HepG2 (cell line): ENCODE results near the gene SGIP1. TPM values are rescaled to one million over a fixed set of nuclear protein-coding genes. Genes with fewer than 3 reads are reported as not detected.

Experiments
- ATAC-seq: fragments of 200-7000 bp; cut with Tn5 transposase; 3 replicates; pipeline ENCODE4 v1.9.1; 2020; ENCODE audit warnings: mild to moderate bottlenecking, moderate library complexity
- BruUV-seq: library from RNA; stranded (reverse); fragments of 400-500 nt; replicated peaks from 2 replicates; lab custom pipeline; 2021; lab: Mats Ljungman, UMichigan
- CTCF ChIA-PET: fragments of 300-600 bp; formaldehyde crosslinking; extraction: SDS; loops from one replicate; lab custom pipeline; 2021; ENCODE audit warnings: low total read pairs, inconsistent platforms, low intra/inter-chr PET ratio; lab: Yijun Ruan, JAX
- POLR2A ChIA-PET: fragments of 350-600 bp; sonication (Branson Sonifier 250); formaldehyde crosslinking; loops from one replicate; lab custom pipeline; 2020; ENCODE audit warnings: antibody characterized with exemption, inconsistent platforms; lab: Yijun Ruan, JAX
- DNase-seq: peaks from one replicate; pipeline ENCODE4 v3.0.0-alpha.2; 2015; ENCODE audit warnings: low spot score
- FAIRE-seq: peaks from 3 replicates; lab custom pipeline; 2011; peaks lifted over from hg19 to GRCh38; lab: Jason Lieb, UNC
- H2AFZ ChIP-seq: one replicate; pipeline ENCODE4 v1.6.1; 2011; ENCODE audit warnings: low read length, inconsistent platforms
- H3K27ac ChIP-seq: fragments of 300-600 bp; 3 replicates; pipeline ENCODE4 v1.8.0; 2011; ENCODE audit warnings: mixed run types, mild to moderate bottlenecking, mixed read lengths, low read length, inconsistent platforms; ENCODE audit not compliant: insufficient read depth; ENCODE audit errors: extremely low read length
- H3K27me3 ChIP-seq, 2 experiments: fragments of 200-600 bp in 1 of 2; 2 replicates in 1 of 2; 3 replicates in 1 of 2; pipeline versions ENCODE4 v1.6.0 to v1.8.0; 2011; ENCODE audit warnings: low read length in 2 of 2, mild to moderate bottlenecking in 2 of 2, moderate library complexity in 2 of 2, inconsistent platforms in 1 of 2; ENCODE audit not compliant: insufficient read depth in 2 of 2, control insufficient read depth in 1 of 2
- H3K36me3 ChIP-seq, 2 experiments: fragments of 200-600 bp in 1 of 2; replicated peaks in 1 of 2; 2 replicates in 1 of 2; 3 replicates in 1 of 2; pipeline versions ENCODE4 v1.5.1 to v1.8.0; 2011; ENCODE audit warnings: low read length in 2 of 2, inconsistent platforms in 1 of 2; ENCODE audit not compliant: insufficient read depth in 2 of 2, control insufficient read depth in 1 of 2
- H3K4me1 ChIP-seq: 2 replicates; pipeline ENCODE4 v1.5.1; 2012; ENCODE audit warnings: low read length, inconsistent platforms; ENCODE audit not compliant: insufficient read depth
- H3K4me2 ChIP-seq: 2 replicates; pipeline ENCODE4 v1.6.0; 2011; ENCODE audit warnings: low read depth, low read length, inconsistent platforms
- H3K4me3 ChIP-seq, 3 experiments: fragments of 200-600 bp in 1 of 3; sonication (generic), shearing (Covaris generic) in 1 of 3; replicated peaks in 1 of 3; 2 replicates each; pipeline ENCODE4 v1.5.1; 2011 to 2016; ENCODE audit warnings: low read length in 3 of 3, inconsistent platforms in 2 of 3, low read depth in 2 of 3, mild to moderate bottlenecking in 2 of 3, control low read depth in 1 of 3, mixed read lengths in 1 of 3; ENCODE audit not compliant: insufficient read depth in 1 of 3
- H3K79me2 ChIP-seq: one replicate; pipeline ENCODE4 v1.6.1; 2011; ENCODE audit warnings: low read length, inconsistent platforms; ENCODE audit not compliant: insufficient read depth
- H3K9ac ChIP-seq: 2 replicates; pipeline ENCODE4 v1.6.0; 2011; ENCODE audit warnings: mild to moderate bottlenecking, low read depth, low read length, inconsistent platforms; ENCODE audit not compliant: insufficient read depth
- H3K9me3 ChIP-seq: 2 replicates; pipeline ENCODE4 v1.5.1; 2012; ENCODE audit warnings: mild to moderate bottlenecking, low read length
- H4K20me1 ChIP-seq: 2 replicates; pipeline ENCODE4 v1.6.0; 2011; ENCODE audit warnings: inconsistent platforms, mild to moderate bottlenecking, low read length, moderate library complexity; ENCODE audit not compliant: insufficient read depth
- CCDC6 ChIP-seq: sonication (generic); formaldehyde crosslinking; IDR thresholded peaks from 2 replicates; pipeline ENCODE4 v1.8.1; 2022; ENCODE audit warnings: mild to moderate bottlenecking, missing genetic modification reagents, moderate library complexity
- FOXP4 ChIP-seq: sonication (generic); formaldehyde crosslinking; IDR thresholded peaks from 2 replicates; pipeline ENCODE4 v1.4.0; 2020; ENCODE audit warnings: missing genetic modification reagents
- RFXAP ChIP-seq: sonication (generic); formaldehyde crosslinking; IDR thresholded peaks from 2 replicates; pipeline ENCODE4 v1.4.0; 2020; ENCODE audit warnings: missing genetic modification reagents, borderline replicate concordance
- ZNF329 ChIP-seq: sonication (generic); formaldehyde crosslinking; IDR thresholded peaks from 2 replicates; pipeline ENCODE4 v1.9.0; 2021; ENCODE audit warnings: low read depth, mild to moderate bottlenecking, missing genetic modification reagents
- ZSCAN31 ChIP-seq: sonication (generic); formaldehyde crosslinking; IDR thresholded peaks from 2 replicates; pipeline ENCODE4 v1.5.0; 2020; ENCODE audit warnings: low read depth, mild to moderate bottlenecking, missing genetic modification reagents
- WGBS: methylation state at CpG from one replicate; pipeline ENCODE4 v1.1.6; 2017; ENCODE audit warnings: low lambda C conversion rate; 5-methylcytosine and 5-hydroxymethylcytosine counted together
- in situ Hi-C: cut with HindIII; loops from 2 replicates; pipeline ENCODE4 v1.10.0; 2017; ENCODE audit warnings: low pct_unique_long_range_greater_than_20kb; ENCODE audit not compliant: extremely low pct_ligation_motif_present
- intact Hi-C: fragments of 100-400 bp; cut with micrococcal nuclease; formaldehyde crosslinking; loops from one replicate; pipeline ENCODE4 v1.10.0; 2022; ENCODE audit not compliant: unreplicated experiment
- polyA plus RNA-seq, 8 experiments: library from polyadenylated mRNA; depleted of rRNA in 3 of 8; stranded (reverse) in 7 of 8; unstranded in 1 of 8; fragments of >200 nt; fragmentation: Illumina TruSeq in 4 of 8; extraction: Trizol in 4 of 8; gene quantifications; 2 replicates each; pipeline versions ENCODE4 v1.2.1 to v1.2.3, GENCODE V29; 2011 to 2016; ENCODE audit warnings: low read depth in 4 of 8, missing spikeins in 1 of 8, mixed read lengths in 1 of 8; ENCODE audit not compliant: insufficient read depth in 1 of 8
- total RNA-seq, 5 experiments: library from RNA; depleted of rRNA; stranded (reverse); fragments of >200 nt; fragmentation: Illumina TruSeq; extraction: Trizol; gene quantifications; 2 replicates each; pipeline ENCODE4 v1.2.3, GENCODE V29; 2016; ENCODE audit warnings: low read depth in 1 of 5

SGIP1 gene
- total and polyA plus RNA-seq, 2 of the 13 experiments (the other 11 are each of a cell fraction or from before 2014, with no cell fraction given): not detected

- TF ChIP-seq FOXP4 (no peak), ZSCAN31 (CRISPR knock-in tag) (no peak), CCDC6 (CRISPR knock-in tag) (no peak)
Observed at GRCh38 chr1:66528580-66528979, 5.4 kb upstream of the SGIP1 start (continued).

- no peak overlapping the region for H2AFZ ChIP-seq
- intact Hi-C loops (no loop called here), in situ Hi-C loops (no loop called here)
- TF ChIP-seq RFXAP (no peak), ZNF329 (CRISPR knock-in tag) (no peak)
- ChIA-PET POLR2A (no interaction called here), CTCF (no interaction called here)
- 0 out of 5 replicates have a peak, but pooled peaks cover 0 to 6% of the 10 kb centered on the region in 2 experiments for H3K27me3 ChIP-seq
- H4K20me1 ChIP-seq: no peaks in the 10 kb centered on the region
- no TSS peak for BruUV-seq
- H3K36me3 ChIP-seq: no peaks in the 10 kb centered on the region
- H3K4me3 ChIP-seq: no peak overlapping the region
- FAIRE-seq: no peak
- H3K9ac ChIP-seq: no peak overlapping the region
- no peak for DNase-seq
- no peaks in the 10 kb centered on the region for H3K79me2 ChIP-seq
- 9% methylated on average over 1 of the region's 1 CpG for WGBS
- peaks cover 17% of the 10 kb centered on the region for H3K4me1 ChIP-seq
- H3K9me3 ChIP-seq: no peaks in the 10 kb centered on the region
- ATAC-seq: no peak
- no peak overlapping the region for H3K4me2 ChIP-seq
- H3K27ac ChIP-seq: no peak overlapping the region
Observed at GRCh38 chr1:66532214-66532613, 1.7 kb upstream of the SGIP1 start.
